T-helper 1 cell treated with Interleukin-12 subunit alpha and Interleukin-12 subunit beta and Interleukin-4 antibody, amounts not matched to agents 30 μg/mL and 1 μg/mL, for 36 hours (primary cell): ENCODE measurements around the gene SH3RF3.

ENCODE experiments used
- H3K27ac Mint-ChIP-seq: one replicate; pipeline ENCODE4 v1.8.0; 2021; ENCODE audit warnings: mild to moderate bottlenecking, mixed read lengths
- H3K27me3 Mint-ChIP-seq: one replicate; pipeline ENCODE4 v1.8.0; 2021; ENCODE audit warnings: low read depth, mixed read lengths
- H3K36me3 Mint-ChIP-seq: one replicate; pipeline ENCODE4 v1.8.0; 2021; ENCODE audit warnings: low read depth, mixed read lengths
- H3K4me1 Mint-ChIP-seq: one replicate; pipeline ENCODE4 v1.8.0; 2021; ENCODE audit warnings: low read depth, mixed read lengths
- H3K4me3 Mint-ChIP-seq: one replicate; pipeline ENCODE4 v1.8.0; 2021; ENCODE audit warnings: mild to moderate bottlenecking, moderate library complexity, mixed read lengths
- H3K9me3 Mint-ChIP-seq: one replicate; pipeline ENCODE4 v1.8.0; 2021; ENCODE audit warnings: mixed read lengths

SH3RF3 gene

GRCh38 chr2:109356324-109357035 lies 227.5 kb downstream of the SH3RF3 start:
- Mint-ChIP-seq H3K4me1 (no peaks in the 10 kb centered on the region), H3K4me3 (no peak overlapping the region), H3K27ac (no peak overlapping the region), H3K9me3 (peaks cover 4% of the 10 kb centered on the region), H3K27me3 (peaks cover 21% of the 10 kb centered on the region), H3K36me3 (no peaks in the 10 kb centered on the region)

GRCh38 chr2:109364217-109364616 lies 235.2 kb downstream of the SH3RF3 start:
- H3K27ac Mint-ChIP-seq, result no peak overlapping the region
- no peaks in the 10 kb centered on the region for H3K4me1 Mint-ChIP-seq

GRCh38 chr2:109365131-109365530 lies 236.1 kb downstream of the SH3RF3 start:
- peaks cover 37% of the 10 kb centered on the region for H3K27me3 Mint-ChIP-seq
- no peaks in the 10 kb centered on the region for H3K4me1 Mint-ChIP-seq
- H3K9me3 Mint-ChIP-seq, result no peaks in the 10 kb centered on the region
- H3K4me3 Mint-ChIP-seq, result no peak overlapping the region
- no peak overlapping the region for H3K27ac Mint-ChIP-seq
- no peaks in the 10 kb centered on the region for H3K36me3 Mint-ChIP-seq

More at GRCh38 chr2:109364217-109364616, 235.2 kb downstream of the SH3RF3 start:
- Mint-ChIP-seq H3K27me3 (peaks cover 41% of the 10 kb centered on the region), H3K4me3 (no peak overlapping the region), H3K9me3 (peaks cover under 1% of the 10 kb centered on the region), H3K36me3 (no peaks in the 10 kb centered on the region)

- no peak overlapping the region for H3K4me3 Mint-ChIP-seq
- H3K27me3 Mint-ChIP-seq, result peaks cover 26% of the 10 kb centered on the region
- H3K4me1 Mint-ChIP-seq, result no peaks in the 10 kb centered on the region
- no peaks in the 10 kb centered on the region for H3K9me3 Mint-ChIP-seq
- H3K27ac Mint-ChIP-seq, result no peak overlapping the region
- H3K36me3 Mint-ChIP-seq, result no peaks in the 10 kb centered on the region
Observed at GRCh38 chr2:109367683-109368082, 238.7 kb downstream of the SH3RF3 start.

- Mint-ChIP-seq H3K27ac (no peak overlapping the region), H3K36me3 (no peaks in the 10 kb centered on the region), H3K4me1 (no peaks in the 10 kb centered on the region), H3K4me3 (no peak overlapping the region), H3K9me3 (no peaks in the 10 kb centered on the region), H3K27me3 (peaks cover 19% of the 10 kb centered on the region)
Observed at GRCh38 chr2:109368798-109369197, 239.8 kb downstream of the SH3RF3 start.

- Mint-ChIP-seq H3K4me1 (no peaks in the 10 kb centered on the region), H3K27me3 (peaks cover 12% of the 10 kb centered on the region), H3K4me3 (no peak overlapping the region), H3K36me3 (no peaks in the 10 kb centered on the region), H3K27ac (no peak overlapping the region), H3K9me3 (no peaks in the 10 kb centered on the region)
Observed at GRCh38 chr2:109369671-109370191, 240.7 kb downstream of the SH3RF3 start.

- H3K27ac Mint-ChIP-seq, result no peak overlapping the region
- no peaks in the 10 kb centered on the region for H3K36me3 Mint-ChIP-seq
- H3K9me3 Mint-ChIP-seq, result no peaks in the 10 kb centered on the region
Observed at GRCh38 chr2:109370399-109371035, 241.5 kb downstream of the SH3RF3 start.

GRCh38 chr2:109371481-109372170 lies 242.6 kb downstream of the SH3RF3 start:
- H3K4me1 Mint-ChIP-seq, result no peaks in the 10 kb centered on the region
- no peak overlapping the region for H3K27ac Mint-ChIP-seq
- H3K4me3 Mint-ChIP-seq, result no peak overlapping the region
- no peaks in the 10 kb centered on the region for H3K9me3 Mint-ChIP-seq
- H3K27me3 Mint-ChIP-seq, result peaks cover 7% of the 10 kb centered on the region
- H3K36me3 Mint-ChIP-seq, result no peaks in the 10 kb centered on the region

More at GRCh38 chr2:109370399-109371035, 241.5 kb downstream of the SH3RF3 start:
- no peaks in the 10 kb centered on the region for H3K4me1 Mint-ChIP-seq
- no peak overlapping the region for H3K4me3 Mint-ChIP-seq
- H3K27me3 Mint-ChIP-seq, result peaks cover 7% of the 10 kb centered on the region

- Mint-ChIP-seq H3K27me3 (peaks cover 7% of the 10 kb centered on the region), H3K36me3 (no peaks in the 10 kb centered on the region), H3K4me1 (no peaks in the 10 kb centered on the region), H3K4me3 (no peak overlapping the region), H3K27ac (no peak overlapping the region), H3K9me3 (no peaks in the 10 kb centered on the region)
Observed at GRCh38 chr2:109372171-109372568, 243.2 kb downstream of the SH3RF3 start.

- Mint-ChIP-seq H3K9me3 (no peaks in the 10 kb centered on the region), H3K27me3 (peaks cover 5% of the 10 kb centered on the region), H3K4me1 (no peaks in the 10 kb centered on the region), H3K36me3 (no peaks in the 10 kb centered on the region), H3K27ac (no peak overlapping the region), H3K4me3 (no peak overlapping the region)
Observed at GRCh38 chr2:109372614-109373013, 243.6 kb downstream of the SH3RF3 start.

- H3K9me3 Mint-ChIP-seq, result no peaks in the 10 kb centered on the region
- H3K36me3 Mint-ChIP-seq, result no peaks in the 10 kb centered on the region
- peaks cover 3% of the 10 kb centered on the region for H3K27me3 Mint-ChIP-seq
- H3K4me3 Mint-ChIP-seq, result no peak overlapping the region
- no peaks in the 10 kb centered on the region for H3K4me1 Mint-ChIP-seq
- H3K27ac Mint-ChIP-seq, result no peak overlapping the region
Observed at GRCh38 chr2:109373791-109374547, 245.0 kb downstream of the SH3RF3 start.

- Mint-ChIP-seq H3K9me3 (no peaks in the 10 kb centered on the region), H3K4me1 (no peaks in the 10 kb centered on the region), H3K4me3 (no peak overlapping the region), H3K36me3 (no peaks in the 10 kb centered on the region), H3K27ac (no peak overlapping the region), H3K27me3 (peaks cover 3% of the 10 kb centered on the region)
Observed at GRCh38 chr2:109374548-109375130, 245.6 kb downstream of the SH3RF3 start.

- no peaks in the 10 kb centered on the region for H3K9me3 Mint-ChIP-seq
- peaks cover 3% of the 10 kb centered on the region for H3K27me3 Mint-ChIP-seq
- H3K4me1 Mint-ChIP-seq, result no peaks in the 10 kb centered on the region
- no peak overlapping the region for H3K4me3 Mint-ChIP-seq
- H3K36me3 Mint-ChIP-seq, result no peaks in the 10 kb centered on the region
- no peak overlapping the region for H3K27ac Mint-ChIP-seq
Observed at GRCh38 chr2:109375131-109375561, 246.1 kb downstream of the SH3RF3 start.

- no peak overlapping the region for H3K27ac Mint-ChIP-seq
- no peak overlapping the region for H3K4me3 Mint-ChIP-seq
- no peaks in the 10 kb centered on the region for H3K4me1 Mint-ChIP-seq
- no peaks in the 10 kb centered on the region for H3K36me3 Mint-ChIP-seq
- peaks cover 3% of the 10 kb centered on the region for H3K27me3 Mint-ChIP-seq
- H3K9me3 Mint-ChIP-seq, result no peaks in the 10 kb centered on the region
Observed at GRCh38 chr2:109375656-109376055, 246.7 kb downstream of the SH3RF3 start.
